PC-3 (cell line): Measurements from ENCODE around the gene RETN. TPM values are rescaled to one million over a fixed set of nuclear protein-coding genes. Genes with fewer than 3 reads are reported as not detected.

Experiments used
- ATAC-seq: fragments of 200-7000 bp; cut with Tn5 transposase; 2 replicates; pipeline ENCODE4 v1.9.1; 2020; ENCODE audit warnings: mild to moderate bottlenecking, moderate library complexity
- BruUV-seq: library from RNA; stranded (reverse); fragments of 400-500 nt; replicated peaks from 2 replicates; lab custom pipeline; 2021; lab: Mats Ljungman, UMichigan
- CTCF ChIA-PET: fragments of 300-600 bp; sonication (Branson Sonifier 250); formaldehyde crosslinking; loops from one replicate; lab custom pipeline; 2022; ENCODE audit warnings: antibody characterized with exemption; lab: Charles Lee
- POLR2A ChIA-PET: fragments of 300-600 bp; sonication (Branson Sonifier 250); formaldehyde crosslinking; loops from one replicate; lab custom pipeline; 2022; ENCODE audit warnings: antibody characterized with exemption; ENCODE audit not compliant: unreplicated experiment; lab: Charles Lee
- DNase-seq: peaks from one replicate; pipeline ENCODE4 v3.0.0-alpha.2; 2015
- H2AFZ ChIP-seq: fragments of 300-600 bp; sonication (generic); 2 replicates; pipeline ENCODE4 v1.6.0; 2016; ENCODE audit warnings: antibody characterized with exemption, low read length
- H3F3A ChIP-seq: fragments of 300-600 bp; sonication (generic); one replicate; pipeline ENCODE4 v1.6.0; 2017; ENCODE audit warnings: antibody characterized with exemption, low read length, control low read depth, mild to moderate bottlenecking; ENCODE audit not compliant: unreplicated experiment
- H3K27ac ChIP-seq: fragments of 300-600 bp; sonication (generic); 2 replicates; pipeline ENCODE4 v1.5.1; 2016; ENCODE audit warnings: mild to moderate bottlenecking, low read length
- H3K27me3 ChIP-seq: fragments of 300-600 bp; sonication (generic); 2 replicates; pipeline ENCODE4 v1.6.1; 2016; ENCODE audit warnings: low read length, mixed read lengths
- H3K36me3 ChIP-seq: fragments of 300-600 bp; sonication (generic); 2 replicates; pipeline ENCODE4 v1.6.1; 2016; ENCODE audit warnings: low read depth, mixed run types, low read length, mixed read lengths
- H3K4me1 ChIP-seq: fragments of 300-600 bp; sonication (generic); 2 replicates; pipeline ENCODE4 v1.5.1; 2016; ENCODE audit warnings: low read length; ENCODE audit not compliant: insufficient read depth
- H3K4me2 ChIP-seq: fragments of 300-600 bp; sonication (generic); 2 replicates; pipeline ENCODE4 v1.6.0; 2016; ENCODE audit warnings: low read length
- H3K4me3 ChIP-seq: fragments of 300-600 bp; sonication (generic); 2 replicates; pipeline ENCODE4 v1.5.1; 2016; ENCODE audit warnings: mild to moderate bottlenecking, low read length, mixed read lengths
- H3K79me2 ChIP-seq: fragments of 300-600 bp; sonication (generic); 2 replicates; pipeline ENCODE4 v1.6.1; 2017; ENCODE audit warnings: low read length, mixed read lengths
- H3K9ac ChIP-seq: fragments of 300-600 bp; sonication (generic); 2 replicates; pipeline ENCODE4 v1.6.0; 2016; ENCODE audit warnings: mild to moderate bottlenecking, low read length
- H3K9me2 ChIP-seq: fragments of 300-600 bp; sonication (generic); replicated peaks from 2 replicates; pipeline ENCODE4 v1.6.1; 2016; ENCODE audit warnings: mixed run types, low read length, mixed read lengths
- H3K9me3 ChIP-seq: fragments of 300-600 bp; sonication (generic); 2 replicates; pipeline ENCODE4 v1.6.1; 2016; ENCODE audit warnings: low read length, mixed read lengths
- H4K20me1 ChIP-seq: fragments of 300-600 bp; sonication (generic); 2 replicates; pipeline ENCODE4 v1.6.1; 2016; ENCODE audit warnings: low read length, mixed read lengths
- CTCF ChIP-seq: fragments of 300-600 bp; sonication (generic); conservative IDR thresholded peaks from 2 replicates; pipeline ENCODE4 v1.5.1; 2017; ENCODE audit warnings: antibody characterized with exemption, low read depth, mild to moderate bottlenecking, low read length
- EZH2 ChIP-seq: fragments of 300-600 bp; sonication (generic); IDR thresholded peaks from one replicate; pipeline ENCODE4 v1.6.1; 2017; ENCODE audit warnings: antibody characterized with exemption, mild to moderate bottlenecking, low read length; ENCODE audit not compliant: unreplicated experiment
- EZH2phosphoT487 ChIP-seq: fragments of 300-600 bp; sonication (generic); IDR thresholded peaks from 2 replicates; pipeline ENCODE4 v1.6.1; 2018; ENCODE audit warnings: mild to moderate bottlenecking, antibody characterized with exemption, low read length, borderline replicate concordance
- intact Hi-C: fragments of 100-400 bp; cut with micrococcal nuclease; formaldehyde crosslinking; loops from 2 replicates; pipeline ENCODE4 v1.9.0; 2023
- total RNA-seq: library from RNA; depleted of rRNA; stranded (reverse); fragments of >200 nt; gene quantifications from 2 replicates; pipeline ENCODE4 v1.2.3, GENCODE V29; 2014

The RETN gene
- total RNA-seq, 1 experiment from 2014 or later = not detected

GRCh38 chr19:7637374-7638256, 31.2 kb upstream of the RETN start:
- ATAC-seq = peak; percentile 63
- no peaks in the 10 kb centered on the region for H3F3A ChIP-seq
- H4K20me1 ChIP-seq = no peaks in the 10 kb centered on the region
- peak overlapping the region; percentile 91 for H3K4me2 ChIP-seq
- H3K9ac ChIP-seq = peak overlapping the region; percentile 90
- H3K79me2 ChIP-seq = peaks cover 23% of the 10 kb centered on the region
- H3K36me3 ChIP-seq = no peaks in the 10 kb centered on the region
- TF ChIP-seq EZH2phosphoT487 = no peak
- no peak for TF ChIP-seq EZH2
- no peak for TF ChIP-seq CTCF
- BruUV-seq = TSS peak; percentile 67
- no peaks in the 10 kb centered on the region for H3K9me3 ChIP-seq
- H3K4me3 ChIP-seq = peak overlapping the region; percentile 88
- POLR2A ChIA-PET = no interaction called here
- H3K27me3 ChIP-seq = no peaks in the 10 kb centered on the region
- peak; percentile 42 for DNase-seq
- H3K9me2 ChIP-seq = no peaks in the 10 kb centered on the region
- H2AFZ ChIP-seq = peak overlapping the region; percentile 58
- H3K4me1 ChIP-seq = peaks cover 3% of the 10 kb centered on the region; the same call in 1 of the 2 replicates
- intact Hi-C loops = no loop called here
- peak overlapping the region; percentile 28 for H3K27ac ChIP-seq
- CTCF ChIA-PET = interaction anchor here (0.7 to 1.4 kb wide), 3 partner anchors 43 to 131 kb away, joined by 3 to 6 read pairs (median 5); partner anchors contain the start of gene TRAPPC5

- Histone ChIP-seq H3K9ac (no peak overlapping the region), H3K79me2 (peaks cover 23% of the 10 kb centered on the region), H2AFZ (no peak overlapping the region), H3F3A (no peaks in the 10 kb centered on the region), H3K36me3 (no peaks in the 10 kb centered on the region), H3K4me2 (no peak overlapping the region), H3K4me1 (peaks cover 3% of the 10 kb centered on the region; the same call in 1 of the 2 replicates), H3K27me3 (no peaks in the 10 kb centered on the region), H4K20me1 (no peaks in the 10 kb centered on the region), H3K27ac (no peak overlapping the region), H3K9me3 (no peaks in the 10 kb centered on the region), H3K9me2 (no peaks in the 10 kb centered on the region), H3K4me3 (no peak overlapping the region)
- TF ChIP-seq EZH2phosphoT487 = no peak
- no peak for TF ChIP-seq EZH2
- TF ChIP-seq CTCF = no peak
- DNase-seq (no peak), ATAC-seq (no peak)
- POLR2A ChIA-PET = no interaction called here
- intact Hi-C loops = no loop called here
- CTCF ChIA-PET = no interaction called here
- BruUV-seq = no TSS peak
These were observed 29.9 kb upstream of the RETN start for GRCh38 chr19:7638802-7639465.
